Left ventricle myocardium superior (tissue), 1 donor: ENCODE data around the gene PCDH19. TPM values are rescaled to one million over a fixed set of nuclear protein-coding genes. Genes with fewer than 3 reads are reported as not detected.
"Not testable (repeated sequence)": the region's sequence is repeated elsewhere in the genome, so short reads cannot be mapped to it uniquely, and the experiment has no call there.

Source experiments
- ATAC-seq: fragments of 200-7000 bp; cut with Tn5 transposase; one replicate; pipeline ENCODE4 v1.9.1; 2020; ENCODE audit warnings: mild to moderate bottlenecking, moderate library complexity
- DNase-seq: peaks from one replicate; pipeline ENCODE4 v3.0.0-alpha.2; 2020
- intact Hi-C: fragments of 100-400 bp; cut with micrococcal nuclease; formaldehyde crosslinking; loops from one replicate; pipeline ENCODE4 v1.11.0; 2022
- long read RNA-seq: library from polyadenylated mRNA; unstranded; transcript quantifications from one replicate; pipeline ENCODE4 v2.0.0, GENCODE V29; 2021
- total RNA-seq: library from RNA; stranded (reverse); fragmentation: NEBNext Ultra II Directional; extraction: Animal tissue kit (Norgen Biotek cat#: 25700); gene quantifications from one replicate; pipeline ENCODE4 v1.2.1, GENCODE V29; 2021
- donor health status: DM: no; HTN: yes; CAD: no; lungs with severe emphysema.

The PCDH19 gene
- 0.84 TPM for total RNA-seq
- long read RNA-seq: 0 reads

- peak; percentile 72 for DNase-seq
- intact Hi-C loops: no loop called here
- peak; percentile 95 for ATAC-seq
Observed at GRCh38 chrX:100409610-100410590, at the start of gene PCDH19. Gene PCDH19 (minus strand): TSS chrX:100410273. CDS start chrX:100408597, 1,676 bp downstream.

GRCh38 chrX:100449696-100450608 lies 39.9 kb upstream of the PCDH19 start:
- intact Hi-C loops: no loop called here
- ATAC-seq (peak; percentile 64), DNase-seq (peak; percentile 32)

GRCh38 chrX:100447655-100448397 lies 37.8 kb upstream of the PCDH19 start:
- DNase-seq (peak; percentile 46), ATAC-seq (peak; percentile 45)
- intact Hi-C loops: no loop called here

GRCh38 chrX:100445593-100445992 lies 35.5 kb upstream of the PCDH19 start:
- ATAC-seq: no peak
- no peak for DNase-seq
- intact Hi-C loops: no loop called here

GRCh38 chrX:100441321-100441720 lies 31.2 kb upstream of the PCDH19 start:
- ATAC-seq, intact Hi-C loops, DNase-seq: not testable (repeated sequence)

- ATAC-seq: no peak
- no peak for DNase-seq
- intact Hi-C loops: no loop called here
Observed at GRCh38 chrX:100440006-100440405, 29.9 kb upstream of the PCDH19 start.

- DNase-seq (no peak), ATAC-seq (no peak)
- intact Hi-C loops: no loop called here
Observed at GRCh38 chrX:100435726-100436125, 25.7 kb upstream of the PCDH19 start.

GRCh38 chrX:100424012-100424411 lies 13.9 kb upstream of the PCDH19 start:
- DNase-seq: no peak
- intact Hi-C loops: no loop called here
- ATAC-seq: no peak

- intact Hi-C loops: no loop called here
- DNase-seq (no peak), ATAC-seq (no peak)
Observed at GRCh38 chrX:100418556-100418955, 8.5 kb upstream of the PCDH19 start.

- intact Hi-C loops: no loop called here
- ATAC-seq (peak; percentile 57), DNase-seq (no peak)
Observed at GRCh38 chrX:100417681-100418080, 7.6 kb upstream of the PCDH19 start.

GRCh38 chrX:100413229-100413628 lies 3.2 kb upstream of the PCDH19 start:
- intact Hi-C loops: no loop called here

GRCh38 chrX:100411802-100412715 lies 2.0 kb upstream of the PCDH19 start:
- ATAC-seq (no peak), DNase-seq (no peak)
- intact Hi-C loops: no loop called here

More at GRCh38 chrX:100413229-100413628, 3.2 kb upstream of the PCDH19 start:
- DNase-seq: peak; percentile 29
- peak; percentile 56 for ATAC-seq

GRCh38 chrX:100410901-100411801 lies 1.1 kb upstream of the PCDH19 start:
- ATAC-seq (peak; percentile 22), DNase-seq (peak; percentile 29)
- intact Hi-C loops: no loop called here

- DNase-seq: no peak
- intact Hi-C loops: no loop called here
- no peak for ATAC-seq
Observed at GRCh38 chrX:100408713-100409609, 1.1 kb downstream of the PCDH19 start.

GRCh38 chrX:100407784-100408712 lies 2.0 kb downstream of the PCDH19 start:
- DNase-seq: no peak
- no peak for ATAC-seq
- intact Hi-C loops: no loop called here
